HG03342 (cell line): ENCODE results near the gene TMC8.
A peak's percentile ranks its signal among the peaks of the same experiment; 100 is the strongest.
"Not testable (repeated sequence)": the region's sequence is repeated elsewhere in the genome, so short reads cannot be mapped to it uniquely, and the experiment has no call there.

ENCODE experiments used
- ATAC-seq: cut with Tn5 transposase; IDR thresholded peaks from one replicate; pipeline ENCODE4 v1.9.1; 2021; ENCODE audit warnings: mild to moderate bottlenecking, moderate library complexity; ENCODE audit not compliant: unreplicated experiment

TMC8 gene

DNA sequence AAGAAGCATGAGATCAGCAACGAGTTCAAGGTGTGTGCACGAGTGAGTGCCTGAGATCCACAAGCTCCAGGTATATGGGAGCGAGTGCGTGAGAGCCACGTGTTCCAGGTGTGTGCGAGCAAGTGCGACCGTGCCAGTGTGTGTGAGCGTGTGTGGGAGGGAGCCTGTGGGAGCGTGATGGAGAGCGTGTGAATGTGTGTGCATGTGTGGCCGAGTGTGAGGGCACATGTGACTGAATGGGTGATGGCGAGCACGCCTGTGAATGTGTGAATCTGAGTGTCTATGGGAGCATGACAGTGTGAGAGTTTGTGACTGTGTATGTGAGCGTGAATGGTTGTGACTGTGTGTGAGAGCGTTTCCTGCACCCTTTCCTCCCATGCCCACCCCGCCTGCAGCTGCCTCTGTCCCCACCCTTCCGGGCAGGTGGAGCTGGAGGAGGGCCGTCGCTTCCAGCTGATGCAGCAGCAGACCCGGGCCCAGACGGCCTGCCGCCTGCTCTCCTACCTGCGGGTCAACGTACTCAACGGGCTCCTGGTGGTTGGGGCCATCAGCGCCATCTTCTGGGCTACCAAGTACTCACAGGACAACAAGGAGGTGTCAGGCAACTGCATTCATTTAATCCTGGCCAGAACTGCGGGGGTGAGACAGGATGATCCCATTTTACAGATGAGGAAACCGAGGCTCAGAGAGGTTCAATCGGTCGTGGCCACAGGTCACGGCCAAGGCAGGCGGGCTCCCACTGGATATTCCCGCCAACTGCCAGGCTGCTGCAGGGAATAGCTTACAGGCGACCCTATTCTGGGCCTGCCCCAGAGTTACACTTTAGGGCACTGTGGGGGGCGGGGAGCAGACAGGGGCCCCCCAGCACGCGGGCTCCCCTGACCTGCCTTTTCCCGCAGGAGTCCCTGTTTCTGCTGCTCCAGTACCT, 3.7 kb downstream of the TMC8 start:
- no peak for ATAC-seq

DNA sequence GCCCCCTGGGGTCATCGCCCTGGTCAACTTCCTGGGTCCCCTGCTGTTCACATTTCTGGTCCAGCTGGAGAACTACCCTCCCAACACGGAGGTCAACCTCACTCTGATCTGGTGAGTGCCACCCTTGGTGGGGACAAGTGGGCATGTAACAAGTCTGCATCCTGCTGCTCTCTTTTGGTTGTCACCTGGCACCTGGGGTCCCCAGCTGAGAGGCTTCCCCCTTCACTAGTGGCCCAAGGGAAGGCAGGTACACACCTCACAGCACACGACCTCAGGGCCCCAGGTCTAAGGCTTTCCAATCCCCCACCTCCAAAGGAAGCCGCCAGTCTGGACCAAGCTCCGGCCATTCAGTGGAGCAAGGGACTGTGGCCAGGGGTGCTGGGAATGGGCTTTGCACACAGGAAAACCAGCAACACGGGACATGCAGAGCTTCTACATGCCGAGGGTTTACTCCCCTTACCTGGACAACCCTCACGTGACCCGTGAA, 4.4 kb downstream of the TMC8 start:
- ATAC-seq, result no peak

DNA sequence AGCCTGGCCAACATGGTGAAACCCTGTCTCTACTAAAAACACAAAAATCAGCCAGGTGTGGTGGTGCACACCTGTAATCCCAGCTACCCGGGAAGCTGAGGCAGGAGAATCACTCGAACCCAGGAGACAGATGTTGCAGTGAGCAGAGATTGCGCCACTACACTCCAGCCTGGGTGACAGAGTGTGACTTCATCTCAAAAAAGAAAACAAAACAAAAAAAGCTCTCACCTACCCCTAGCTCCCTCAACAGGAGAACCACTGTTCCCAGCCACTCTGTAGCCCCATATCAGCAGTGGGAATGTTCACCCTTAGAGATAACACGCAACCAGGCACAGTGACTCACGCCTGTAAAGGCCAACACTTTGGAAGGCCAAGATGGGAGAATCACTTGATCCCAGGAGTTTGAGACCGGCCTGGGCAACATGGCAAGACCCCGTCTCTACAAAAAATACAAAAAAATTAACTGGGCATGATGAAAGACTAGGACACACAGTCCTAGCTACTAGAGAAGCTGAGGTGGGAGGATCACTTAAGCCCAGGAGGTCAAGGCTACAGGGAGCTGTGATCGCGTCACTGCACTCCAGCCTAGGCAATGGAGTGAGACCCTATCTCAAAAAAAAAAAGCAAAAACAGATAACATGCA, 5.4 kb downstream of the TMC8 start:
- ATAC-seq, result no peak

DNA sequence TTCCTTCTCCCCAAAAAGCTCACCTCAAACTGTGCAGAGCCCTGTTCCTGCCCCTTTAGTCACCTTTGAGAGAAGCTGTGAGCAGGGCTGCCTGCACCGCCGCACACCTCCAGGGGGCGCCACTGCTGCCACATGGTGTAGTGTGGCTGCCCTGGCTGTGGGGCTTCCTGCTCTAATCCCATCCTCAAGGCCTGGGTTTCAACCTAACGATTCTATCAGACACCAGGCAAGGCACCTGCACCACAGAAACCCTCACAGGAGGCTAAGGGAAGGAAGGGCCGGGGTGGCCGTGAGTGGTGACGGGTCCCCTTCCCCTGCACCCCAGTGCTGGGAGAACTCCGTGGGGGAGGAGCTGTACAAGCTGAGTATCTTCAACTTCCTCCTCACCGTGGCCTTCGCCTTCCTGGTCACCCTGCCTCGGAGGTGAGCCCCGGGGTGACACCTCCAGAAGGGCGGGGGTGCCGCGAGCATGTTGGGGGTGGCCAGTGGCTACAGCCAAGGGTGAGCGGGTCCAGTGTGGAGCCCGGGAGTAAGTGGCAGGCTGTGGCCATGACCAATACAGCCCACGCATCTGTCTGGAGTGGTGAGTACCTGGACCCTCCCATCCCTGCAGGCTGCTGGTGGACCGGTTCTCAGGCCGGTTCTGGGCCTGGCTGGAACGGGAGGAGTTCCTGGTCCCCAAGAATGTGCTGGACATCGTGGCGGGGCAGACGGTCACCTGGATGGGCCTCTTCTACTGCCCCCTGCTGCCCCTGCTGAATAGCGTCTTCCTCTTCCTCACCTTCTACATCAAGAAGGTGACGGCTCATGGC, 7.0 kb downstream of the TMC8 start:
- ATAC-seq, result no peak

DNA sequence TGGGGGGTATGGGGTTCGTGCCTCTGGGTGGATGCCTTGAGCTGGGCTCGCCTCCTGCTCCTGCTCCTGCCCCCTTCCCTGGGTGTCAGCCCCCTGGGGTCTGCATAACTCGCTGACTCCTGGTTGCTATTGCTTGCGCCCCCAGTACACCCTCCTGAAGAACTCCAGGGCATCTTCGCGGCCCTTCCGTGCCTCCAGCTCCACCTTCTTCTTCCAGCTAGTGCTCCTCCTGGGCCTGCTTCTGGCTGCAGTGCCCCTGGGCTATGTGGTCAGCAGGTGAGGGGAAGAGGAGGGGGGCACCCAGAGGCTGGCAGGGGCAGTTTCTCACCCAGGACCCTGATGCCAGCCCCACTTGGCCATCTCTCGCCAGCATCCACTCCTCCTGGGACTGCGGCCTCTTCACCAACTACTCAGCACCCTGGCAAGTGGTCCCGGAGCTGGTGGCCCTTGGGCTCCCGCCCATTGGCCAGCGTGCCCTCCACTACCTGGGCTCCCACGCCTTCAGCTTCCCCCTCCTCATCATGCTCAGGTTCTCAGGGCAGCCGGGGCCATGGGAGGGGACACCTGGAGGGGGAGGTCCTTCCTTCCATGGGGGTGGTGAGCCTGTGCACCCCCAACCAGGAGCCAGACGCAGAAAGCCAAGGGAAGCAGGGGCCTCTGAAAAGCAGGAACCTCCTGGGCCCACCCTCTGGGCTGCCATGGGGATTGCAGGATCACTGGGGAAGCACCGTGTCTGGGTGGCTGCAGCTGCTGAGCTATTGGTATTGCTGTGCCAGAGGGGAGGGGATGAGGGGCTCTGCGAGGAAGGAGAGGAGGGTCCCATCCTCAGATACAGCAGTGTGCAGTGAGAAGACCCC, 7.9 kb downstream of the TMC8 start:
- no peak for ATAC-seq

DNA sequence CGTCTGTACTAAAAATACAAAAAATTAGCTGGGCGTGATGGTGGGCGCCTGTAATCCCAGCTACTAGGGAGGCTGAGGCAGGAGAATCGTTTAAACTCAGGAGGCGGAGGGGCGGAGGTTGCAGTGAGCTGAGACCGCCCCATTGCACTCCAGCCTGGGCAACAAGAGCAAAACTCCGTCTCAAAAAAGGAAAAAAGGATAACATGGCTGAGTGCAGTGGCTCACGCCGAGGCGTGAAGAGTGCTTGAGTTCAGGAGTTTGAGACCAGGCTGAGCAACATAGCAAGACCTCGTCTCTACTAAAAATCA, 9.2 kb downstream of the TMC8 start:
- ATAC-seq, result not testable (repeated sequence)

DNA sequence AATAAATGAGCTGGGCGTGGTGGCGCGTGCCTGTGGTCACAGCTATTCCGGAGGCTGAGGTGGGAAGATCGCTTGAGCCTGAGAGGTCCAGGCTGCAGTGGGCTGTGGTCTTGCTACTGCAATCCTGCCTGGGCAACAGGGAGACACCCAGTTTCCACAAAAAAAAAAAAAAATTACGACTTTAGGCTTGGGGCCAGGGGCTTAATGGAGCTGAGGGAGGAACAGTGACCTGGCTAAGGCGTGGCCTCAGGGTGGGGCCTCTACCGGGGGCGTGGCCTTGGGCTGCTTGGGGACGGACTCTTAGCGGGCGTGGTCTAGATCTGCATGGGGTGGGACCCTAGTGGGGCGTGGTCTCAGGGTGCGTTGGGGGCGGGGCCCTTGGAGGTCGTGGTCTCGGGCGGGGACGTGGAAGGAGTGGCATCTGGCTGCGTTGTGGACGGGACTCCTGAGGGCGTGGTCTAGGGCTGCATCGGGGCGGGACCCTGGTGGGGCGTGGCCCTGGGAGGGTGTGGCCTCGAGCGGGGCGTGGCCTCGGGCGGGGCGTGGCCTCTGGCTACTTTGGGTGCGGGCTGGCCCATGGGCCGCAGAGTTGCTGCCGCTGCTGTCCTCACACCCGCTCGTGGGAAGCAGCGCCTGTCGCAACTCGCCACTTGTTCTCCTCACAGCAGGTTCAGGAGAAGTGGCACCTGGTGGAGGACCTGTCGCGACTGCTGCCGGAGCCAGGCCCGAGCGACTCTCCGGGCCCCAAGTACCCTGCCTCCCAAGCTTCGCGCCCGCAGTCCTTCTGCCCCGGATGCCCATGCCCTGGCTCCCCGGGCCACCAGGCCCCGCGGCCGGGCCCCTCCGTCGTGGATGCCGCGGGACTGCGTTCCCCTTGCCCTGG, 9.8 kb downstream of the TMC8 start:
- ATAC-seq, result peak; percentile 78

DNA sequence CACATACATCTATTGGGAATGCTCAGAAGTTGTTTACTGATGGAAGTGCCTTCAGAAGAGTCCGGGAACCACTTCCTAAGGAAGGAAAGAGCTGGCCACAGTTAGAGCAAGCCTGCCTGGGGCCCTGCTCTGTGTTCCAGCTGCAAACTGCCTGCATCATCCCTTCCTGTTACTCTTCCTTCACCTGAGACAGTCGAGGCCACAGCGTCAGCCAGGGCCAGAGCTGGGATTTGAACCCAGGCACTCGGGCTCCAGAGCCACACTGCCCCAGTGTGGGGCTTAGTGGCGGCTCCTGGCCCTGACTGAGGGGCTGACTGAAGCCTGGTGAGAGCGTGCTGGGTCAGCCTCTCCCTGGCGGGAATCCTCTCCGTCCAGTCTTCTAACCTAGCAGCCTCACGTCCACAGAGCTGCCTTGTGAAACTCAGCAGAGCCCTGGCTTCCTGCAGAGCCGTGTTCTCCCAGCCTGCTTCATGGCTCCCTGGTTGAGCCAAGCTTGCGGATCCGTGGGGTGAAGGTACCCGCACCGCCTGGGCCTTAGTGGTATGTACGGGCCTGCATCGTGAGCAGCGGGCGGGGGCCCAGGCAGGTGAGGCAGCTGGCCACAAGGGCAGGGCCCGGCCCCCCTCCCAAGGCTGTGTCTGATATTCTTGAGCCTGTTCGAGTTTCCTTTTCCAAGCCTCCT, 11.0 kb downstream of the TMC8 start:
- no peak for ATAC-seq

DNA sequence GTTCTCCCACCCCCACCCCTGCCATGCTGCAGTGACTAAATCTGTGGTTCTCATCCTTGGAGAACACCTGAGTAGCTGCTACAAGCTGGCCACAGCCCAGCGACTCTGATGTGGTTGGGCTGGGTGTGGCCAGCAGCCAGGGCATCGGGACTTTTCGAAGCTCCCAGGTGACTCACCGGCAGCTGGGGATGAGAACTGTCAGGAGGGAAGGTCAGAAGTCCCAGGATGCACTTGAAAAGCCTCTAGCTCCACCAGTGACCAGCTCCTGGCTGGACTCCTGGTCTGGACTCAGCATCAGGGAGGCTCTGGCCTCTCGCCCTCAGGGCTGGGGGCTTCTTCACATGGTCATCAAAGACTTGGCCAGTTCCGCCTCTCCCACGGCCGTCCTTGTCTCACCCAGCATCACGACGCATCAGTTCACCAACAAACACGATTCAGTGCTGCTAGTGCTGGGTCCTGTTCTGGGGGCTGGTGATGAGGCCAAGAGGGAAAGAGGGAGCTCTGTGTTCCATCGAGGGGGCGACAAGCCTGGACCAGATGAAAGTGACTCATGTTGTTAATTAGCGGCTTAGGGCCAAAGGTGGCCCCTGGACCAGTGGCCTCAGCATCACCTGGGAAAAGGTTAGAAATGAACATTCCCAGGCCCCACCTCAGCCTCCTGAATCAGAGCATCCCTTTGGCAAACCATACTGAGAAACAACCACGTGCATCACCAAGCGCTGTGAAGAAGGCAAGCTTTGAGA, 11.7 kb downstream of the TMC8 start:
- no peak for ATAC-seq

DNA sequence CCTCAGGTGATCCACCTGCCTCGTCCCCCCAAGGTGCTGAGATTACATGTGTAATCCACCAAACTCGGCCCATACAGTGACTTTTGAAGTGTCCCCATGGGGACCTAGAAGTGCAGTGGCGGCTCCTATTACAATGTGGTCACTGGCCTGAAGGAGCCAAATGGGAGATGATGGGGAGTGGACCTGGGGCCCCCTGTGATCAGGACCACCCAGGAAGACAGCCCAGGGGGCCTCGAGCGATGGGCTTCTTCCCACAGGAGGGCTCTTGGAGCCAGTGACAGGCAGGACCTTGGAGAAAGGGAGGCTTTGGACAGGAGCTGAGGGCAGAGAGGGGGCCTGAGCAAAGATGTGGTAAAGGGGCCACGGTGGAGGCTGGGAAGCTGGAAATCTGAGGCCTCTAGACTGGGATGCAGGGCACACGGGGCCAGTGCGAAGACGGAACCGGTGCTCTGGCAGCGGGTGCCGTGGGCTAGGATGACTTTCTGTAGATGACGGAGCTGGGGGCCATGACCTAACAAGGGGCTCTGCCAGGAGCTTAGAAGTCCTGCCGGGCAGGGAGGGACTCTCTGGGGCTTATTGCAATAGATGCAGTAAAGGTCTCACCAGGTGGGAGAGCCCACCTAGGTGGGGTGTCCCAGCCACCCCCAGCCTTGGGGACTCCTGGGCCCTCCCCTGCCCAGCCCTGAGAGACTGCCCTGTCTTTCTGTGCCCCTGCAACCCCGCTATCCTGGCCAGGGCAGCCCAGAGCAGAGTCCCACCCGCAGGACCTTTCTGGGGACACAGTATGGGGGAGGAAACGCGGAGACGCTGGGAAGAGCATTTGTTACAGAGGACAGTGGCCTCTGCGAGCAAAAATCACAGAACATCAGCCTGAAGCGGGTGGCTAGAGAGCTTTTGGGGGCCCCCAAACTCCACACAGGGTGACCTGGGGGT, 12.9 kb downstream of the TMC8 start:
- ATAC-seq, result no peak

DNA sequence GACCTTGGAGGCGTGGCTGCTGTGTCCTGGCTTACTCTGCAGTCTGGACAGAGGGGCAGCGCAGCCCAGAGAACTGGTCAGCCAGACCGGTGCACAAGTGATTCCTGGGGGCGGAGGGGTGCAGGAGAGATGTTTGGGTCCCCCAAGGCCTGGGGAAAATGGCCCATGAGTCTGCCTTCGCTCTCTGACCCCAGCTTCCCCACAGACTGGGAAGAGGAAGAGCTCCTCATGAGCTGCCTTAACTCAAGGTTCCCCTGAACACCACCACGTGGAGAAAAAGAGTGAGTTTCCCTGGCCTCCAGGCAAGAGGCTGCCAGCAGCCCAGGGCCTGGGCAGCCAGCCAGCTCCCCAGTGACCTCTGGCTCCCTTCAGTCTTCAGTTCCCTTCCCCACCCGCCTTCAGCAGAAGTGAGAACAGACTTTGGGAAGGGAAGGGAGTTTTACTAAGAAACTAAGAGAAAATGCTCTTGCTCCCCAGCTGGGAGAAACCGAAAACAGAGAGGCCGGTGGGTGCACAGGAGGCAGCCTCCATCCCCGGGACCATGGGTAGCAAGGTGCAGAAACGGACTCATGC, 13.7 kb downstream of the TMC8 start:
- ATAC-seq, result no peak

DNA sequence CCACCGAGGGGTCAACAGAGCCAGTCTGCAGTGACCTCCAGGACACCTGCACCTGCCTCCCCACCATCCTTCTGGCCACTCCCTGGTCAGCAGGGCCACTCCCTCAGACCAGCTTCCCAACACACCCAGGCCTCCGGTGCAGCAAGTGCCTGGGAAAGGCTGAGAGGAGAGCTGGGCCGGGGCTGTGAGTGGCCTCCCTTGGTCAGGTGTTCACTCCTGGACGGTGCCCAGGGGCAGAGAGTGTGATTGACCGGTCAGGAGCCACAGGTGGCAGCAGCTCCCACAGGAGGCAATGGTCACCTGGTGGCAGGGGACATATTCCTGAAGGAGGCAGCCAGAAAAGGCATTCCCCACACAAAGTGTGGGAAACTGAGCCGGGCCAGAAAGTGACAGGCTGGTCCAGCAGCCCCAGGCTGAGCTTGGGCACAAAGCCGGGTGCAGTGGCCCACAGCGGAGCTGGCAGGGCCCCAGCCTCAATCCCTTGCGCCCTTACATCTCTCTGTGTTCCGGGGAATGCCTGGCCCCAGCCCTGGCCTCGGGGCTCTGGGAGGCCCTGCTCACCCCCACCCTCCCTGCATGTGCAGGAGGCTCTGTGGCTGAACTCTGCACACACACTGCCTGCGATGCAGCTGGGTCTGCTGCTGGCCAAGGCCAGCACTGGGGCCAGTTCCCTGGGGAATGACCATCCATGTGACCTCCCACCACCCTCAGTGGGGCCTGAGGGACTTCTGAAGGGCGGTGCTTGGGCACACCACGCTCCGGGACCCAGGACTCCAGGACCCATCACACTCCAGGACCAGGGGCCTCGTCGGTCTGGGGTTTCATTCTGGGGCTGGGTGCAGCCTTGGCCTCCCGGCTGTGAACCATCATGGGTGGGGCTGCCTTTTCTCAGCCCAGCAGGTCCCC, 14.4 kb downstream of the TMC8 start:
- ATAC-seq, result no peak

DNA sequence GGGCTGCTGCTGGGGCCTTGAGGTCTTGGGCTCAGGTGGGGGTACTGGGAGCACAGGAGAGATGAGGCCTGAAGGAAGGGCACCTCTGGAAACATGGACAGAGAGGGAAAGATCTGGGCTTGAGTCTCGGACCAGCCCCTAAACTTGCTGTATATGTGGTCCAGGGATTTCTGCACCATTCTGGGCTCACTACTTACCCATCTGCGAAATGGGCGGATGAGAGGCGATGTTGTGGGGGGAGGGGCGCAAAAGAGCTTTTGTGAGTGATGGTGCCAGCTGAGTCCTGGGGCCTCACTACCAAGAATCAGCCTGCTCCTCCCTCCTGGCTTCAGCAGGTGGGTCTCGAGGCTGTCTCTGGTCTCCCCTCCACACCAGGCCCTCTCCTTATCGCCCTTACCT, 15.9 kb downstream of the TMC8 start:
- ATAC-seq, result no peak

DNA sequence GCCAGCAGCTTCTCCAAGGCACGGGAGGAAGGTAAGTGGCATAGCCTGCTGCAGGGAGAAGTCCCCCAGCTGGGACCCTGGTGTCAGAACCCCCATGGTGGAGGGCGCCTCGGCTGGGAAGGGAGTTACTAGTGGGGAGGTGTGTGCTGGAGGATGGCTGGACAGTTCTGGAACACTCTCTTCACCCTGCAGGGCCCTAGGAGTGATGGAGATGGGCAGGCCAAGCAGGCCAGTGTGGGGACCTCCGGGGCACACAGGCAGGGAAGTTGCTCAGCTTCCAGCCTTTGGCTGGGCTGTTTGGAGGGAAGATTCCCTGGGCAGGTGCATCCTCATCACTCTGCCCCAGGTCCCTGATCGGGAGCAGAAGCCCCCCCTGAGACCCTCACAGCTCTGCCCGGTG, 16.3 kb downstream of the TMC8 start:
- ATAC-seq, result no peak

DNA sequence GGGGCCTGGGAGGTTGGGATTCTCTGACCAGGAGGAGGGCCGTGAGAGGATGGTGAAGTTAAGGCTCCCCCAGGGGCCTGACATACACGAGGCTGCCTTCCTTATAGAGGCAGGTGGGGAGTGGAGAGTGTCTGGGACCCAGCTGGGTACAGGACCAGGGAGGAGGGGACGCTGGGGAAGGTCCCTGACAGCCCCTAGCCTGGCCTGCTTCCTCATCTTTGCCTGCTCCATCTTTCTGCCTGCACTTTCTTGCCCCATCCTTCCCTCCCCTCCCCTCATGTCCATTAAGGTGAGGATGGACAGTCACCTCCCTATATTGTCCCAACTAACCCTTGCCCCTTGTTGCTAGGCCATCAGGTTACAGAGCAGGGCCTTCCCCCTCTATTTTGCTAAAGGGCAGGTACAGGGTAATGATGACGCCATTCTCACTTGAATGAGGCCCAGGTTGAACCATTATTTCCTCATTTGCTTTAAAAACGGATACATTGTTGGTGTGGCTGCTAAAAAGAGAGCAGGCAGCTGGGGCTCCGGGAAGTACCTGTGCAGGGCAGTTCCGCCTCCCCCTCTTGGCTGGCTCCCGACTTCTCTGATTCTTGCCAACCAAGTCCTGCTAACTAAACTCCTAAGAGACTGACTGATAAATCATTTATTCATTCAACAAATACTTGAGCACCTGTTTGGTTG, 16.9 kb downstream of the TMC8 start:
- peak; percentile 46 for ATAC-seq
